Stimulated activated CD8-positive, alpha-beta memory T cell treated with anti-CD3 and anti-CD28 coated beads, Interleukin-15, amount 100 ng/mL, for 24 hours (primary cell): ENCODE measurements around the gene CTAGE1.
"Not testable (repeated sequence)": the region's sequence is repeated elsewhere in the genome, so short reads cannot be mapped to it uniquely, and the experiment has no call there.

Experiments
- DNase-seq: peaks from one replicate; pipeline ENCODE4 v3.0.0-alpha.2; 2020; ENCODE audit warnings: low read depth

CTAGE1 gene

GRCh38 chr18:22417496-22418188, at the start of gene CTAGE1:
CTAGE1 (minus strand) TSS chr18:22417915; CDS start chr18:22417811, 104 bp downstream.
- no peak for DNase-seq

GRCh38 chr18:22466608-22467395, 49.1 kb upstream of the CTAGE1 start:
- DNase-seq = no peak

- DNase-seq = no peak
Observed at GRCh38 chr18:22465859-22466457, 48.2 kb upstream of the CTAGE1 start.

GRCh38 chr18:22463076-22463475, 45.4 kb upstream of the CTAGE1 start:
- DNase-seq = no peak

- DNase-seq = no peak
Observed at GRCh38 chr18:22459491-22459890, 41.8 kb upstream of the CTAGE1 start.

GRCh38 chr18:22457524-22457923, 39.8 kb upstream of the CTAGE1 start:
- DNase-seq = no peak

- DNase-seq = no peak
Observed at GRCh38 chr18:22456547-22456946, 38.8 kb upstream of the CTAGE1 start.

- DNase-seq = no peak
Observed at GRCh38 chr18:22456116-22456480, 38.4 kb upstream of the CTAGE1 start.

- no peak for DNase-seq
Observed at GRCh38 chr18:22455425-22456115, 37.9 kb upstream of the CTAGE1 start.

- DNase-seq = no peak
Observed at GRCh38 chr18:22453315-22453714, 35.6 kb upstream of the CTAGE1 start.

- no peak for DNase-seq
Observed at GRCh38 chr18:22452226-22452668, 34.5 kb upstream of the CTAGE1 start.

- no peak for DNase-seq
Observed at GRCh38 chr18:22451796-22452195, 34.1 kb upstream of the CTAGE1 start.

- not testable (repeated sequence) for DNase-seq
Observed at GRCh38 chr18:22450766-22451165, 33.1 kb upstream of the CTAGE1 start.

GRCh38 chr18:22450318-22450717, 32.6 kb upstream of the CTAGE1 start:
- DNase-seq = not testable (repeated sequence)

GRCh38 chr18:22449753-22450152, 32.0 kb upstream of the CTAGE1 start:
- not testable (repeated sequence) for DNase-seq

GRCh38 chr18:22448238-22448637, 30.5 kb upstream of the CTAGE1 start:
- no peak for DNase-seq

GRCh38 chr18:22447792-22448191, 30.1 kb upstream of the CTAGE1 start:
- no peak for DNase-seq

GRCh38 chr18:22446911-22447310, 29.2 kb upstream of the CTAGE1 start:
- DNase-seq = no peak

- no peak for DNase-seq
Observed at GRCh38 chr18:22446325-22446724, 28.6 kb upstream of the CTAGE1 start.

GRCh38 chr18:22441638-22442037, 23.9 kb upstream of the CTAGE1 start:
- DNase-seq = no peak

- DNase-seq = no peak
Observed at GRCh38 chr18:22439447-22439846, 21.7 kb upstream of the CTAGE1 start.

GRCh38 chr18:22436136-22436535, 18.4 kb upstream of the CTAGE1 start:
- DNase-seq = no peak
